ENCODE measurements around the gene TRPT1. TPM values are rescaled to one million over a fixed set of nuclear protein-coding genes. Genes with fewer than 3 reads are reported as not detected.

Gene TRPT1
- total RNA-seq, 2 experiments from 2014 or later, result 20.0 to 26.5 TPM

DNA sequence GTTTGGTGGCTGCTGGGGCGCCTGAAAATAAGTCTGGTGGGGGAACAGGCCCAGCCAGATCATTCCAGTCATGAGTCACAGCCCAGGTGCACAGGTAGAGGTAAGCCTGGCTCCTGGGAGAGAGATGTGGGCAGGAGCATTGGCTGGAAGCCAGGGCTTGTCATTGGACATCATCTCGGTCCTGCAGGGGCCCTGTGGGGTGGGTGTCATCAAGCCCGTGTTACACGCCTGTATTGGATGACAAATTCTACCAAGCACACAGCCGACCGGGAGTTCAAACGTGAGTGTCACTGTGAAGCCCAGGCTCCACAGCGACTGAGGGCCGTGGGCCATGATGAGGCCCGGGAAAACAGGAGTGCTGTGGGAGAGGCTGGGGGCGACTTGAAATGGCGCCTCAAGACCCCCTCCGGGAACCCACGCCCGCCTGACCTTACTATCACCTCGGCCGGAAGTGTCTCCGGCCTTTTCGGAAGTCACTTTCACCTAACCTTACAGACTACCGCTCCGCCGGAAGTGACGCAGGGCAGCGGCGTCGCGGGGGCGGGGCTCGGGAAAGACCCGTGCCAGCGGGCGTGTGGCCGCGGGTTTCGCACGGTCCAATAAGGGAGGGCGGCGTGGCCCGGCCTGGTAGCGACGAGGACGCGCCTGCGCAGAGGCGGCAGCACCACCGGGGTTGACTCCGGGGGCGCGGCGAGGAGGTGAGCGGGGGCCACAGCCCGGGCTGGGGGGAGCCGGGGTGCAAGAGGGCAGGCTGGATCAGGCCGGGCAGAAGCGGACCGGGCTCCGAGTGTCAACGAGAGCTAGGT, 14.7 kb upstream of the TRPT1 start, which contains the start of gene FKBP2:
TSS of gene FKBP2 (plus strand) at position 661 of the 806 bp plus-strand sequence. CDS start 1,293 bp downstream, outside the sequence.
- ChIA-PET POLR2A (interaction anchor here (0.5 to 0.7 kb wide), 2 partner anchors 8 to 14 kb away, joined by 3 read pairs; no protein-coding TSS in a partner anchor), CTCF (interaction anchor here (0.7 to 1.2 kb wide), 7 partner anchors 10 to 64 kb away, joined by 3 to 20 read pairs (median 4); partner anchors contain the start of gene PLCB3)
- Mint-ChIP-seq H3K27ac (peak within 1 kb of the TSS; percentile 96), H3K36me3 (ENCODE audit: low read depth) (peaks cover 20% of the 10 kb centered on the region), H3K27me3 (no peaks in the 10 kb centered on the region), H3K4me1 (peaks cover 59% of the 10 kb centered on the region), H3K4me3 (peak within 1 kb of the TSS; percentile 88), H3K9me3 (no peaks in the 10 kb centered on the region)
- DNase-seq, result peak; percentile 97

DNA sequence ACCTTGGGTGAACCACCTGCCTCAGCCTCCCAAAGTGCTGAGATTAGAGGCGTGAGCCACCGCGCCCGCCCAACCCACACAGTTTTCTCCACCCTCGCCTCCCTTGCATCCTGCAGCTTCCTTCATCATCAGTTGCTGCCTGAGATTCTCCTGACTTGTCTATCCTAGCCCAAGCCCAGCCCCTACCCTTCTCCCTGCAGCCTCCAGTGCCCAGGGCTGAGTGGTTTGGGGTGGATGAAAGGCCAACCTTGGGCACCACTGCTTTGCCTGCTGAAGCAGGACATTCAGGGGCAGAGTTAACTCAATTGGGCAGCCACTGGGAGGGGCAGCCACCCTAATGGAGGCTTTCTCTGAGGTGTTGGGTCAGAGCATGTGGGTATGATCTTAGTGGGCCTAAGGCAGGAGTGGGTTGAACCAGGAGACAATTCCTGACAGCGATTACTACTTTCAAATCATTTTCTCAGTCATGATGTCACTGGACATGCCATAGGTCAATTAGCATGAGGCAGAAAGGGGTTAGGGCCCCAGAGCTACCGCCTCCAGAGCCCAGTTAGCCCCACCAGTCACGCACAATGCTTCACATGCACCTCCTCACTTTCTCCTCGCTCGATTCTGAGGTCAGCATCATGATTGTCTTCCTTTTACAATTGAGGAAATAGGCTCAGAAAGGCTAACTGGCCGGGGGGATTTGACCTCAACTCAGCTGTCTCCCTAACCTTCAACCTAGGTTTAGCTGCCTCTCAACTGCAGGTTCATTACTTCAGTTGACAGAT, 13.9 kb upstream of the TRPT1 start:
- DNase-seq, result no peak
- Mint-ChIP-seq H3K4me1 (peaks cover 62% of the 10 kb centered on the region), H3K36me3 (ENCODE audit: low read depth) (peaks cover 23% of the 10 kb centered on the region), H3K27ac (peak overlapping the region; percentile 96), H3K27me3 (no peaks in the 10 kb centered on the region), H3K9me3 (no peaks in the 10 kb centered on the region), H3K4me3 (peak overlapping the region; percentile 88)
- CTCF ChIA-PET, result interaction anchor here (1.0 to 1.6 kb wide), 3 partner anchors 12 to 92 kb away, joined by 3 to 7 read pairs (median 4); partner anchors contain the start of gene PLCB3
- POLR2A ChIA-PET, result no interaction called here

DNA sequence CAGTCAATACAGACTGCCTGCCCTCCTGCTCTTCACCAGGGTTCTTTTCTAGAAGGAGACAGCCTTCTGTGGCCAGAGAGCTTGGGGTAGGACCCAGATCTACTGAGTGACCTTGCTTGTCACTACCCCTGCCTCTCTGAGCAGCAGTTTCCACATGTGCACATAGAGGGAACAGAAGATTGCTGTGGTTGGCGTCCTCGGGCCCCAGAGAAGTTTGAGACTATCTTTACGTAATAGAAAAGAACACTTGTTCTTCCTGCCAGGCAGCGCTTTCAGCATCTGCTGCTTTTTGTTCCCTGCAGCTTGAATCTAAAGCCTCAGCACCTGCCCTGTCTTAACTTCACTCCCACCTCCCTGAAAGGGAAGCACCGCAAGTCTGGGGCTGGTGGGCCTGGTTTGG, 13.0 kb upstream of the TRPT1 start:
- Mint-ChIP-seq H3K9me3 (no peaks in the 10 kb centered on the region), H3K27ac (peak overlapping the region; percentile 13), H3K4me1 (peaks cover 58% of the 10 kb centered on the region), H3K27me3 (no peaks in the 10 kb centered on the region), H3K36me3 (ENCODE audit: low read depth) (peaks cover 23% of the 10 kb centered on the region), H3K4me3 (no peak overlapping the region)
- DNase-seq, result no peak
- ChIA-PET POLR2A (no interaction called here), CTCF (interaction anchor here (0.6 to 2.2 kb wide), 5 partner anchors 8 to 93 kb away, joined by 3 to 7 read pairs (median 4); partner anchors contain the start of genes PLCB3 and PPP1R14B)

DNA sequence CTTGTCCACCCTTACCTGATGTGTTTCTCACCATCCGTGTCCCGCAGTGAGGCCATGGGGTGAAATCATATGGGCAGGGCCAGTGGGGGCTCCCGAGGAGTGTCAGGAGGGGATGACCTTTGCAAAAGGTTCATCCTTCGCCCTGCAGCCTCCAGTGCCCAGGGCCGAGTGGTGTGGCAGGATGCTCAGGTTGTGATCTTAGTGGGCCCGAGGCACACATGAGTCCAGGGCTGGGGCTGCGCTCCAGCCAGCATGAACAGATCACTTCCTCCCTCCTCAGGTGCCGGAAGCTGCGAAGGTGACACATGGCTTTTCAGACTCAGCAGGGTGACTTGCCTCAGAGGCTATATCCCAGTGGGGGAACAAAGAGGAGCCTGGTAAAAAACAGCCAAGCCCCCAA, 12.1 kb upstream of the TRPT1 start:
- POLR2A ChIA-PET, result no interaction called here
- no peak overlapping the region for H3K4me3 Mint-ChIP-seq
- H3K36me3 Mint-ChIP-seq (ENCODE audit: low read depth), result peaks cover 14% of the 10 kb centered on the region
- peaks cover 53% of the 10 kb centered on the region for H3K4me1 Mint-ChIP-seq
- no peaks in the 10 kb centered on the region for H3K27me3 Mint-ChIP-seq
- no peak for DNase-seq
- H3K9me3 Mint-ChIP-seq, result no peaks in the 10 kb centered on the region
- CTCF ChIA-PET, result interaction anchor here (0.9 to 2.2 kb wide), 7 partner anchors 9 to 47 kb away, joined by 3 to 7 read pairs (median 4); partner anchors contain the start of genes PLCB3 and PPP1R14B
- no peak overlapping the region for H3K27ac Mint-ChIP-seq

DNA sequence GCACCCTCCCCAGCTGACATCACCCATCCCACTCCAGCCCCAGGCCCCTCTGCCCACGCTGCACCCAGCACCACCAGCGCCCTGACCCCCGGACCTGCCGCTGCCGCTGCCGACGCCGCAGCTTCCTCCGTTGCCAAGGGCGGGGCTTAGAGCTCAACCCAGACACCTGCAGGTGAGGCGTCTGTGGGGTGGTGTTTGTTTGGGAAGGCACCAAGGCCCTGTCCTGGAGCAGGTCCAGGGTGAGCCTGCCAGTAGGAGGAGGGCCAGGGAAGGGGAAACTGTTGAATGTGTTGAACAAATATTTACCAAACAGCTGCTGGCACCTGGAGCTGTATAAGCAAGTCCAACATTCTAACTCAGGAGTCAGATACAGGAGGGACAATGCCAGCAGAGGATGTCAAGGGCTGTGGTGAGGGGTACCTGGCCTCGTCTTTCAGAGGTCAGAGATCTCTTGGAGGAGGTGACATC, 11.5 kb upstream of the TRPT1 start:
- Mint-ChIP-seq H3K4me1 (peaks cover 54% of the 10 kb centered on the region), H3K4me3 (no peak overlapping the region), H3K27me3 (no peaks in the 10 kb centered on the region), H3K9me3 (no peaks in the 10 kb centered on the region), H3K36me3 (ENCODE audit: low read depth) (peaks cover 14% of the 10 kb centered on the region), H3K27ac (peak overlapping the region; percentile 36)
- no peak for DNase-seq
- ChIA-PET POLR2A (no interaction called here), CTCF (interaction anchor here (0.6 to 2.2 kb wide), 10 partner anchors 9 to 66 kb away, joined by 3 to 6 read pairs (median 3); partner anchors contain the start of genes NUDT22, PPP1R14B and TRPT1)

DNA sequence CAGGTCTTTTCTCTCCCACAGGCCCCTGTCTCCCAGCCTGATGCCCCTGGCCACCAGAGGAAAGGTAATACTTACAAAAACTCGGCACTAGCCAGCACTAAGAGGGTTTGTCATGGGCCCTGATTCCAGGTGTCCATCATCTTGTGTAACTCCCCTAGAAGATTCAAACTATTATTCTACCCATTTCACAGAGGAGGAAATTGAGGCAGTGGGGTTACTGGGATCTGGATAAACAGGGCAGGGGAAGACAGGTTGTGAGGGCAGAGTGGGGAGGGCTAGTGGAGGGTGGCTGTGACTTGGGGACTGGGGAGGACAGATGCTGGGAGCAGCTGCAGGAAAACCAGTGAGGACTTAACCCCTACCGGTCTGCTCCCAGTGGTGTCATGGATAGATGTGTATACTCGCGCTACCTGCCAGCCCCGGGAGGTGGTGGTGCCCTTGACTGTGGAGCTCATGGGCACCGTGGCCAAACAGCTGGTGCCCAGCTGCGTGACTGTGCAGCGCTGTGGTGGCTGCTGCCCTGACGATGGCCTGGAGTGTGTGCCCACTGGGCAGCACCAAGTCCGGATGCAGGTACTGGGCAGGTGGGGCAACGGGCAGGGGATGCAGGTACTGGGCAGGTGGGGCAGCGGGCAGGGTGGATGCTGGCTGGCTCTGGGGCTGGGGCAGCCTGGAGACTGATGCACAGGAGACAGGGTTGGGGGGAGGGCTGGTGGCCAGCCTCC, 9.6 kb upstream of the TRPT1 start:
- H3K36me3 Mint-ChIP-seq (ENCODE audit: low read depth), result peaks cover 14% of the 10 kb centered on the region
- no peaks in the 10 kb centered on the region for H3K27me3 Mint-ChIP-seq
- CTCF ChIA-PET, result interaction anchor here (0.6 to 2.0 kb wide), 7 partner anchors 9 to 776 kb away, joined by 3 to 5 read pairs (median 4); no protein-coding TSS in a partner anchor
- no peaks in the 10 kb centered on the region for H3K9me3 Mint-ChIP-seq
- no peak for DNase-seq
- H3K27ac Mint-ChIP-seq, result peak overlapping the region; percentile 73
- POLR2A ChIA-PET, result interaction anchor here (0.6 kb wide), 1 partner anchor 33 kb away, joined by 3 read pairs; no protein-coding TSS in a partner anchor
- H3K4me1 Mint-ChIP-seq, result peaks cover 59% of the 10 kb centered on the region
- H3K4me3 Mint-ChIP-seq, result peak overlapping the region; percentile 83

DNA sequence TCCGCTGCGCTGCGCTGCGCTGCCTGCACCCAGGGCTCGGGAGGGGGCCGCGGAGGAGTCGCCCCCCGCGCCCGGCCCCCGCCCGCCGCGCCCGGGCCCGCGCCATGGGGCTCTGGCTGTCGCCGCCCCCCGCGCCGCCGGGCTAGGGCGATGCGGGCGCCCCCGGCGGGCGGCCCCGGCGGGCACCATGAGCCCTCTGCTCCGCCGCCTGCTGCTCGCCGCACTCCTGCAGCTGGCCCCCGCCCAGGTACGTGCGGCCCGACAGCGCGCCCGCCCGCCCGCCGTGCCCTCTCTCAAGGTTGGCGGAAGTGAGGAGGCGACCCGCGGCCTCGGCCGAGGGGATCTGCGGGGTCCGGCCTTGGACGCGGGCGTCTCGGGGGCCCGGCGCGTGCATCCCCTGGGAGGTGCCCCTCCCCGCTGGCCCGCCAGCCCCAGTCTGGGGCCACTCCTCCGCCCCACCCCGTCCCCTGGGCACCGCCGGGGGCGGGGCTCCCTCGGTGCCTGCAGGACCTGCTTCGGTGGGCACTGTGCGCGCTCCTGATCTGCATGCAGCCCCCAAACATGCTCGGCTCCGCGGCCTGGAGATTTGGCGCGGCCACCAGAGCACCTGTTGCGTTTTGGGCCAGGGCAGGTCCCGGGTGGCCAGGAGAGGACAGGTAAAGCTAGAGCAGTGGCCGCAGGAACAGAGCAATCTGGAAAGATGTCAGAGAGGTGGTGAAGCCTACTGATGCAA, 8.8 kb upstream of the TRPT1 start:
- ChIA-PET CTCF (interaction anchor here (0.6 to 2.0 kb wide), 4 partner anchors 67 to 777 kb away, joined by 3 to 5 read pairs (median 4); no protein-coding TSS in a partner anchor), POLR2A (interaction anchor here (0.6 kb wide), 1 partner anchor 34 kb away, joined by 3 read pairs; no protein-coding TSS in a partner anchor)
- DNase-seq, result peak; percentile 49
- no peaks in the 10 kb centered on the region for H3K27me3 Mint-ChIP-seq
- peak overlapping the region; percentile 83 for H3K4me3 Mint-ChIP-seq
- peaks cover 13% of the 10 kb centered on the region for H3K36me3 Mint-ChIP-seq (ENCODE audit: low read depth)
- peak overlapping the region; percentile 73 for H3K27ac Mint-ChIP-seq
- no peaks in the 10 kb centered on the region for H3K9me3 Mint-ChIP-seq
- H3K4me1 Mint-ChIP-seq, result peaks cover 58% of the 10 kb centered on the region

DNA sequence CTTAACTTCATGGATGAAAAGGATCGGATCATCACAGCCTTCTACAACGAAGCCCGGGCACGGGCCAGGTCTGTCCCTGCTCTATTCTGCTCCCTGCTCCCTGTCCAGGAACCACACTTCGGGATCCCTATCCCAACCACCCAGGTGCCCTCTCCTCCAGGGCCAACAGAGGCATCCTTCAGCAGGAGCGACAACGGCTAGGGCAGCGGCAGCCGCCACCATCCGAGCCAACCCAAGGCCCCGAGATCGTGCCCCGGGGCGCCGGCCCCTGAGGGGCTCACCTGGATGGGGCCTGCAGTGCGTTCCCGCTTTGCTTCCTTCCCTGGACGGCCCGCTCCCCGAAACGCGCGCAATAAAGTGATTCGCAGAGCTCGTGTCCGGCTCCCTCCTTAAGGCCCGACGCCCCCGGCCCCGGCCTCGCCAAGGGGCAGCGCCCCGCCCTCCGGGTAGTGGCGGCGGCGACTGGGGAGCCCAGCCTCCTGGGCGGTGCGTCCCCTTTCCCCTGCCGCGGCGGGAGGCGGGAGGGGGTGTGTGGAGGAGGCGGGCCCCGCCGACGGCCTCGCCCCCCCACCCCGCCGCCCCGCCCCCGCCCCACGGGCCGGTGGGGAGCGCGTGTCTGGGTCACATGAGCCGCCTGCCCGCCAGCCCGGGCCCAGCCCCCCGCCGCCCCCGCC, 8.1 kb upstream of the TRPT1 start, which contains the start of gene VEGFB:
TSS of gene VEGFB (plus strand) at position 672 of the 674 bp plus-strand sequence. CDS start 250 bp downstream, outside the sequence.
- POLR2A ChIA-PET, result no interaction called here

DNA sequence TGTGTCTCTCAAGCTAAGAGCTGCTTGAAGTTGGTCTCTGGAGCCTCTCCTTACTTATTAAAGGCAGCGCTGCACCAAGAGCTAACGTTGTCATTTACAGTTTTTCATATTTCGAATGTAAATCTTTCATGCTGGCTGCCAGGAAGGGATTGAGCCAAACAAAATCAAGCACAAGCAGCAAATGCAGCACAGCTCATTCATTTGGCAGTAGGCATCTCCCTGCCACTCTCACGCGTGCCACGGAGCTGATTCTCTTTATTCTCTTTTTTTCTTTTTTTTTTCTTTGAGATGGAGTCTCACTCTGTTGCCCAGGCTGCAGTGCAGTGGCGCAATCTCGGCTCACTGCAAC, 7.0 kb upstream of the TRPT1 start:
- POLR2A ChIA-PET, result interaction anchor here (0.6 to 1.0 kb wide), 3 partner anchors 8 to 72 kb away, joined by 3 read pairs; partner anchors contain the start of gene FKBP2
- DNase-seq, result no peak
- Mint-ChIP-seq H3K36me3 (ENCODE audit: low read depth) (peaks cover 13% of the 10 kb centered on the region), H3K27me3 (no peaks in the 10 kb centered on the region), H3K27ac (no peak overlapping the region), H3K4me3 (peak overlapping the region; percentile 14), H3K9me3 (no peaks in the 10 kb centered on the region), H3K4me1 (peaks cover 62% of the 10 kb centered on the region)
- CTCF ChIA-PET, result interaction anchor here (0.6 to 2.0 kb wide), 12 partner anchors 10 to 218 kb away, joined by 3 to 6 read pairs (median 4); partner anchors contain the start of genes ESRRA and PLCB3

More for the DNA sequence above, 8.1 kb upstream of the TRPT1 start, which contains the start of gene VEGFB:
- Mint-ChIP-seq H3K27me3 (no peaks in the 10 kb centered on the region), H3K4me1 (peaks cover 61% of the 10 kb centered on the region), H3K27ac (peak within 1 kb of the TSS; percentile 73), H3K9me3 (no peaks in the 10 kb centered on the region), H3K36me3 (ENCODE audit: low read depth) (peaks cover 13% of the 10 kb centered on the region), H3K4me3 (peak within 1 kb of the TSS; percentile 83)
- CTCF ChIA-PET, result interaction anchor here (1.0 to 2.0 kb wide), 4 partner anchors 10 to 71 kb away, joined by 3 to 6 read pairs (median 4); partner anchors contain the start of gene ESRRA
- DNase-seq, result peak; percentile 71

DNA sequence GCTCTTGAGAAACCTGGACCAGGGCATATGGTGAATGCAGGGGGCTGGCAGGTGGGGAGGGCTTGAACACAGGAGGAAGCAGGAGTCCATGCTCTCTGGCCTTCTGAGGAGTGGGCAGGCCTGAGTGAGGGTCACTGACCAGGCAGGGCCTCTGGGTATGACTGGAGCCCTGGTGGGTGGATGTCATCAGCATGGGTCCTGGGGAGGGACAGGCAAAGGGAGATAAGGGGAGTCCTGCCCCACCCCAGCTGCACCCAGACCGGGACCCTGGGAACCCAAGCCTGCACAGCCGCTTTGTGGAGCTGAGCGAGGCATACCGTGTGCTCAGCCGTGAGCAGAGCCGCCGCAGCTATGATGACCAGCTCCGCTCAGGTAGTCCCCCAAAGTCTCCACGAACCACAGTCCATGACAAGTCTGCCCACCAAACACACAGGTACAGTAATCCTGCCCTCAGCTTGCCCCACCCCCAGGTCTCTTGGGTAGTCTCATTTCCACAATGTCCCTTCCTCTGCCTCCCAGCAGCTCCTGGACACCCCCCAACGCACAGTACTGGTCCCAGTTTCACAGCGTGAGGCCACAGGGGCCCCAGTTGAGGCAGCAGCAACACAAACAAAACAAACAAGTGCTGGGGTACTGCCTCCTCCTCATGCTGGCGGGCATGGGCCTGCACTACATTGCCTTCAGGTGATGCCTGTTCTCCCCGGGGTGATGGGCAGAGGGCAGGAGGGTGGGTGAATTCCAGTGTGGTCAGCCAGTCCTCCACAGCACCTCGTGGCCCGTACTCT, 6.4 kb upstream of the TRPT1 start:
- ChIA-PET CTCF (interaction anchor here (0.6 to 2.0 kb wide), 13 partner anchors 9 to 217 kb away, joined by 3 to 6 read pairs (median 4); partner anchors contain the start of genes ESRRA and PLCB3), POLR2A (interaction anchor here (0.6 to 1.0 kb wide), 2 partner anchors 9 to 45 kb away, joined by 3 read pairs; partner anchors contain the start of gene FKBP2)
- Mint-ChIP-seq H3K36me3 (ENCODE audit: low read depth) (peaks cover 9% of the 10 kb centered on the region), H3K27ac (peak overlapping the region; percentile 46), H3K4me3 (peak overlapping the region; percentile 52), H3K27me3 (no peaks in the 10 kb centered on the region), H3K9me3 (no peaks in the 10 kb centered on the region), H3K4me1 (peaks cover 65% of the 10 kb centered on the region)
- no peak for DNase-seq
